ENCODE measurements around the gene RNF212B. TPM values are rescaled to one million over a fixed set of nuclear protein-coding genes. Genes with fewer than 3 reads are reported as not detected.

RNF212B gene
- total RNA-seq, result under 1 TPM in 1 of 2 donors, not detected in 1; 0.34 TPM

GRCh38 chr14:23237772-23238594 is at the start of gene RNF212B:
Gene RNF212B, plus strand, starts transcription at chr14:23237936. Its CDS starts 2,410 bp downstream, at chr14:23240346.

DNA sequence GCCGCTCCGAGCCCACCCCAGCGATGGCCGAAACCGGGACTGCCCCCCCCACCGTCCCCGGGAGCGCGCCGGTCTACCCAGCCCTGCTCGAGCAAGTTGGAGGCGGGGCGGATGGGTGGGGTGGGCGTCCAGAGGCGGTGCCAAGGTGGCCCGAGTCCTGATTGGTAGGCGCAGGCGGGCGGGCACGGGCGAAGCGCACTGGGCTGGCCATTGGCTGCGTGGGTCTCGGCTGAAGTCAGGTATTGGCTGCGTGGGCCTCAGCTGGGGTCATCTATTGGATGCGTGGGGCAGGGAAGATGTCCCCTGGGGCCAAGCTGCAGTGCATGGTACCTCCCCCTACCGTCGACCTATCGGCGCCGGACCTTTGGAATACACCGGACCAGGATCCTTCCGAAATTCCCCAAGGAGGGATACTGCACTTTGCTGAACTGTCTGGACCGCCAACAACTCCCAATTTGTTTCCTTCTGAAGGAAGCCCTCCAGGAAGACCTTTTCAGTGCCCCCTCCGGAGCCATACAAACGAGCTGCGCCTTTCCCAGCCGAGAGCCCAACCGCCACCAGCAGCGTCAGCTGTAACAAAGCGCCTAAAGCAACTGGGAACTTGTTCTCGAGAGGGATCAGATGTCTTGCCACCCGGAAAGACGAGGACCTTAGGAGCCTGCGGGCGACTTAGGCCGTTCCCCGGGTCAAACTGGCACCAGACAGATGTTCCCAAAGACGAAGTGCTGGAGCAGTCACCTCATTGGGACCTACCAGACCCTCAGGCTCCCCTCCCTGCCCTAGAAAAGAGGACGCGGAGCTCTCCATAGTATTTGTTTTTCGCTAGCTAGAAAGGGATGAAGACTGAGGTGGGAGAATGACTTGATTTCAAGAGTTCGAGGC is 48.5 kb downstream of the RNF212B start, which contains the start of gene HOMEZ:
HOMEZ (minus strand) TSS at position 113 of the 882 bp plus-strand sequence. CDS start 180 bp downstream, outside the sequence.

DNA sequence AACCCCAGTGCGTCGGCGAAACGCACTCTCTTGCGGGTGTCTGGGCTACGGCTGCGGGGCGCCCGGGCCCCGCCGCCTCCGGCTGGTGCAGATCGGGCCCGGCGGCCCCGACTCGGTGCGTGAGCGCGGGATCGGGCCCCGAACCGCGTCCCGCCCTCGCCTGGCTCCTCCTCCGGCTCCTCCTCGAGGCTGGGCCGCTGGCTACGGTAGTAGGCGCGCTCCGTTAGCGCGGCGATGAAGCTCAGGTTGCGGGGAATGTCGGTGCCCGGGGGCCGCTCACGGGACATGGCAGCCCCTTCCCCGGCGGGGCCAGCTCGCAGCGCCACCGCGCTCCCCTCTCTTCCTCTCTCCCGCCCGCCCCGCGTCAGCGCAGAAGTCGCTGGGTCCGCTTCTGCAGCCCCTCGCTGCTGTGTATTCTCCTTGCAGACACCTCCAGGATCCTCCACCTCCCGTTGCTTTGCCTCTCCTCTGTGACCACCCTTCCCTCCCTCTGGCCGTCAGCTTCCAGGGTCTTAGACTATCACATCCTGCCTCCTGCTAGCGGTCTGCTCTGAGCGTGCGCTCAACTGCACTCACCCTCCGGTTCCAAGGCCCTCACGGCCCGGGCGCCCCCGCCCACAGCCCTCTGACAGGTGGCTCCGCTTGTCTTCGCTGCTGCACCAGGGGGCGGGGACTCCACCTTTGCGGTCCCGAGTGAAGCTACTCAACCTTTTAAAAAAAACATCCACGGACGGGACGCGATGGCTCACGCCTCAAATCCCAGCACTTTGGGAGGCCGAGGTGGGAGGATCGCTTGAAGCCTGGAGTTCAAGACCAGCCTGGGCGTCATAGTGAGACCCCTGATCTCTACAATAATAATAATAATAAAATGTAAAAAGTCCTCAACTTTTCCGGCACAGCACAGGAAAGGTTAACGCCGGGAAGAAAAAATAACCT is 64.8 kb downstream of the RNF212B start, which contains the start of gene PPP1R3E:
PPP1R3E (minus strand) TSS at position 570 of the 936 bp plus-strand sequence; CDS start at position 287, 283 bp downstream.

DNA sequence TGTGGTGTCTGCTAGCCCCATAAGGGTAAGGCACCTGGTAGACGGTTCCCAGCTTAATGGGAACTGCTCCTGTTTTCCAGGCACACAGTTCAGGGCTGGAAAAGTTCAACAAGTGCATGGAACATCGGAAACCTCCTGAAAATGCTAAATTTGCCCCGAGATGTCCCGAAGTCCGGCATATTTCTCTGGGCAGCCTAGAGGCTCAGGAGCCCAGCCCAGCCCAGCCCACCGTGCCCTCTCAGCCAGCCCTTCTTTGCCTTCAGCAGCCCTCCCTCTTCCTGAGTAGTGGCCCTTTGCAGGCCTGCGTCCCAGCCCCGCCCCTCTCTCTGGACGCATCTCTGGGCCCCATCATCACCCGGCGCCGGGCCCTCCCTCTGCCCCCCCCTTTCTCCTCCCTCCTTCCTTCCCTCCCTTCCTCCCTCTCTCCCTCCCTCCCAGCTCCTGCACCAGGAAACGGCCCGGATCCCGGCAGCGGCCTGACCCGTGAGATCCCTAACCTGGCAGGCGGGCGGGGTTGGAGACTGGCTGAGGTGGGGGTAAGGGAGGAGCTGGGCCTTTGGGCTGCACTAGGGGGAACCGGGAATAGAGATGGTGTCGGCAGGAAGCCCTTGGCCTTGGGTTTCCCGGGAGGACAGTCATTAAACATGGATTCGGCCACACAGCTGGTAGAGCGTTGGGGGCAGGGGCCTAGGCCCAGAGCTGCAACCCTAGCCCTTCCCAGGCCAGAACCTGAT is 68.8 kb downstream of the RNF212B start, which contains the start of gene BCL2L2:
BCL2L2 (plus strand) TSS at position 422 of the 734 bp plus-strand sequence. CDS start 935 bp downstream, outside the sequence.

GRCh38 chr14:23320584-23321571 is 83.1 kb downstream of the RNF212B start, which contains the start of gene PABPN1:
Gene PABPN1, plus strand, starts transcription at chr14:23321457. Its CDS starts 13 bp downstream, at chr14:23321470.

Small RNA genes within 50 kb of the gene (small RNA-seq; reads per million reads assigned to genes)
- gene AL049829.1 (0 reads per million in 2 donors), gene RNU6-1046P (0 reads per million in 2 donors)

Other genes starting within 250 kb of the RNF212B start
- gene C14orf93, start 227.8 kb upstream of the RNF212B start, total RNA-seq, result 1 to 10 TPM; 6.9 to 9.7 TPM
- gene PSMB5, start 203.0 kb upstream of the RNF212B start, total RNA-seq, result 100 to 1,000 TPM; 142 to 208 TPM
- not detected for gene PSMB11, start 195.7 kb upstream of the RNF212B start, total RNA-seq
- gene CDH24, start 180.4 kb upstream of the RNF212B start, total RNA-seq, result 1 to 10 TPM; 1.7 to 2.7 TPM
- 10 to 100 TPM; 84.7 to 93.2 TPM for gene ACIN1, start 142.8 kb upstream of the RNF212B start, total RNA-seq
- gene C14orf119, start 142.4 kb upstream of the RNF212B start, total RNA-seq, result 10 to 100 TPM; 39.6 to 55.3 TPM
- gene CIROP, start 132.9 kb upstream of the RNF212B start, total RNA-seq, result not detected
- gene CEBPE, start 118.7 kb upstream of the RNF212B start, total RNA-seq, result not detected
- 10 to 100 TPM; 24.1 to 43.3 TPM for gene SLC7A8, start 54.3 kb upstream of the RNF212B start, total RNA-seq
- 10 to 100 TPM; 10.3 to 12.7 TPM for gene HOMEZ, start 48.2 kb downstream of the RNF212B start, total RNA-seq
- 1 to 10 TPM; 2.7 to 3.8 TPM for gene PPP1R3E, start 64.9 kb downstream of the RNF212B start, total RNA-seq
- 10 to 100 TPM; 13.1 to 22.0 TPM for gene BCL2L2, start 68.9 kb downstream of the RNF212B start, total RNA-seq
- 10 to 100 TPM; 33.0 to 54.3 TPM for gene PABPN1, start 83.5 kb downstream of the RNF212B start, total RNA-seq
- gene SLC22A17, start 115.0 kb downstream of the RNF212B start, total RNA-seq, result 1 to 10 TPM; 2.4 to 3.3 TPM
- 1 to 10 TPM; 1.3 to 2.1 TPM for gene EFS, start 127.2 kb downstream of the RNF212B start, total RNA-seq
- not detected for gene IL25, start 134.9 kb downstream of the RNF212B start, total RNA-seq
- gene CMTM5, start 139.1 kb downstream of the RNF212B start, total RNA-seq, result under 1 TPM; 0.67 to 0.69 TPM
- not detected for gene MYH6, start 170.3 kb downstream of the RNF212B start, total RNA-seq
- gene MYH7, start 197.7 kb downstream of the RNF212B start, total RNA-seq, result not detected
- gene NGDN, start 231.8 kb downstream of the RNF212B start, total RNA-seq, result 10 to 100 TPM; 31.7 to 54.6 TPM

All from melanocyte of skin (primary cell).